Thoracic aorta (tissue), 2 donors: ENCODE results near the gene RIPOR2. TPM values are rescaled to one million over a fixed set of nuclear protein-coding genes. Genes with fewer than 3 reads are reported as not detected.

Experiments used
- ATAC-seq: fragments of 150-250 bp; one replicate; pipeline ENCODE4 v1.8.0; 2017; ENCODE audit warnings: low read depth; ENCODE audit not compliant: insufficient number of reproducible peaks, low FRiP score
- DNase-seq: peaks from one replicate; pipeline ENCODE4 v3.0.0-alpha.2; 2020; ENCODE audit warnings: low spot score
- H3K27ac ChIP-seq, 2 donors: fragments of 200-600 bp; sonication (generic); 1 replicate in 1 of 2; 2 replicates in 1 of 2; pipeline ENCODE4 v1.5.1; 2016; ENCODE audit warnings: mild to moderate bottlenecking in 2 of 2, moderate library complexity in 2 of 2
- H3K27me3 ChIP-seq: fragments of 200-600 bp; sonication (generic); replicated peaks from 2 replicates; pipeline ENCODE4 v1.6.0; 2016; ENCODE audit warnings: mild to moderate bottlenecking; ENCODE audit not compliant: insufficient read depth
- H3K36me3 ChIP-seq: fragments of 200-600 bp; sonication (generic); one replicate; pipeline ENCODE4 v1.5.1; 2016
- H3K4me1 ChIP-seq, 2 donors: fragments of 200-600 bp; sonication (generic); 1 replicate in 1 of 2; 2 replicates in 1 of 2; pipeline versions ENCODE4 v1.5.1 to v1.6.0; 2016; ENCODE audit warnings: low read depth in 2 of 2, mild to moderate bottlenecking in 1 of 2; ENCODE audit not compliant: control insufficient read depth in 1 of 2
- H3K4me3 ChIP-seq: fragments of 200-600 bp; sonication (generic); 2 replicates; pipeline ENCODE4 v1.5.1; 2016; ENCODE audit warnings: mild to moderate bottlenecking
- H3K9me3 ChIP-seq: fragments of 200-600 bp; sonication (generic); 2 replicates; pipeline ENCODE4 v1.5.1; 2016
- total RNA-seq, 2 donors: library from RNA; depleted of rRNA; stranded (reverse); fragments of >200 nt; gene quantifications; one replicate each; pipeline versions ENCODE4 v1.1.0 to v1.2.3, GENCODE V29; 2016
- TF ChIP-seq, protein P1 (sequence below): fragments of 200-600 bp; sonication (generic); IDR thresholded peaks from one replicate; pipeline ENCODE4 v1.5.1; 2019; ENCODE audit warnings: antibody characterized with exemption

Gene RIPOR2
- total RNA-seq, 2 donors from 2014 or later = 6.0 to 9.9 TPM

GRCh38 chr6:24909241-24910216 lies 26.2 kb downstream of the RIPOR2 start:
- Histone ChIP-seq H3K27me3 (no peaks in the 10 kb centered on the region), H3K9me3 (no peaks in the 10 kb centered on the region), H3K4me3 (peak overlapping the region; percentile 76), H3K36me3 (no peaks in the 10 kb centered on the region), H3K4me1 (peaks cover 4 to 29% of the 10 kb centered on the region in 2 donors), H3K27ac (peak overlapping the region in 1 of 2 donors; percentile 5)
- ATAC-seq (no peak), DNase-seq (no peak)
- TF ChIP-seq, protein P1, sequence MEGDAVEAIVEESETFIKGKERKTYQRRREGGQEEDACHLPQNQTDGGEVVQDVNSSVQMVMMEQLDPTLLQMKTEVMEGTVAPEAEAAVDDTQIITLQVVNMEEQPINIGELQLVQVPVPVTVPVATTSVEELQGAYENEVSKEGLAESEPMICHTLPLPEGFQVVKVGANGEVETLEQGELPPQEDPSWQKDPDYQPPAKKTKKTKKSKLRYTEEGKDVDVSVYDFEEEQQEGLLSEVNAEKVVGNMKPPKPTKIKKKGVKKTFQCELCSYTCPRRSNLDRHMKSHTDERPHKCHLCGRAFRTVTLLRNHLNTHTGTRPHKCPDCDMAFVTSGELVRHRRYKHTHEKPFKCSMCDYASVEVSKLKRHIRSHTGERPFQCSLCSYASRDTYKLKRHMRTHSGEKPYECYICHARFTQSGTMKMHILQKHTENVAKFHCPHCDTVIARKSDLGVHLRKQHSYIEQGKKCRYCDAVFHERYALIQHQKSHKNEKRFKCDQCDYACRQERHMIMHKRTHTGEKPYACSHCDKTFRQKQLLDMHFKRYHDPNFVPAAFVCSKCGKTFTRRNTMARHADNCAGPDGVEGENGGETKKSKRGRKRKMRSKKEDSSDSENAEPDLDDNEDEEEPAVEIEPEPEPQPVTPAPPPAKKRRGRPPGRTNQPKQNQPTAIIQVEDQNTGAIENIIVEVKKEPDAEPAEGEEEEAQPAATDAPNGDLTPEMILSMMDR = no peak

DNA sequence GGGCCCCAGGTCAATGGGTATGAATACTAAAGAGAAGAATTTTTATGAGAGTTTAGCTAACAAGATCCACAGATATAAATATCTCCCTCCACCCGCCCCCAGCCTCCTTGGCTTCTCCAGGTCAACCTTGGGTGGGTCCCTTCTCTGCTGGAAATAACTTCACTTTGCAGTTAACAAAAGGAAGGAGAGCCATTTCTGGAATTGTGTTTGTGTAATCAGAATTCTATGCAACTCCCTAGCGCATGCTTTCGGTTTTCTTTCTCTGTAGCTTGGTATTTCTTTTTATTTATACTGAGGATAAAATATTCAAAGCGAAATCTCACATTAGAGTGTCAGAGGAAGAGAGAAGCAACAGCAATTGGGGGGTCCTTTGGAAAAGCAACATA lies 27.1 kb downstream of the RIPOR2 start:
- ATAC-seq = no peak
- TF ChIP-seq, protein P1 = no peak
- DNase-seq = no peak
- no peaks in the 10 kb centered on the region for H3K9me3 ChIP-seq
- H3K27ac ChIP-seq = no peak overlapping the region
- H3K4me3 ChIP-seq = peak overlapping the region; percentile 30
- H3K36me3 ChIP-seq = no peaks in the 10 kb centered on the region
- H3K4me1 ChIP-seq = peaks cover 4 to 29% of the 10 kb centered on the region in 2 donors
- H3K27me3 ChIP-seq = no peaks in the 10 kb centered on the region

- TF ChIP-seq, protein P1 = no peak
- H3K27me3 ChIP-seq = no peaks in the 10 kb centered on the region
- no peak for DNase-seq
- H3K27ac ChIP-seq = no peak overlapping the region
- no peaks in the 10 kb centered on the region for H3K36me3 ChIP-seq
- H3K4me3 ChIP-seq = no peak overlapping the region
- ATAC-seq = no peak
- H3K9me3 ChIP-seq = no peaks in the 10 kb centered on the region
- H3K4me1 ChIP-seq = peaks cover 4 to 29% of the 10 kb centered on the region in 2 donors
These were observed 27.7 kb downstream of the RIPOR2 start for GRCh38 chr6:24907919-24908649.

- DNase-seq (no peak), ATAC-seq (no peak)
- Histone ChIP-seq H3K36me3 (no peaks in the 10 kb centered on the region), H3K27me3 (no peaks in the 10 kb centered on the region), H3K9me3 (no peaks in the 10 kb centered on the region), H3K4me3 (no peak overlapping the region), H3K27ac (no peak overlapping the region), H3K4me1 (peaks cover 0 to 20% of the 10 kb centered on the region in 2 donors)
- TF ChIP-seq, protein P1 = no peak
These were observed 29.4 kb downstream of the RIPOR2 start for GRCh38 chr6:24906314-24906713.

GRCh38 chr6:24905483-24905882 lies 30.3 kb downstream of the RIPOR2 start:
- Histone ChIP-seq H3K4me1 (peaks cover 0 to 15% of the 10 kb centered on the region in 2 donors), H3K27me3 (no peaks in the 10 kb centered on the region), H3K27ac (no peak overlapping the region), H3K9me3 (no peaks in the 10 kb centered on the region), H3K4me3 (no peak overlapping the region), H3K36me3 (no peaks in the 10 kb centered on the region)
- no peak for DNase-seq
- TF ChIP-seq, protein P1 = no peak
- no peak for ATAC-seq
